Breast epithelium (tissue), 3 donors: ENCODE results near the gene ZNF582.

Experiments used
- POLR2A ChIP-seq: fragments of 450-650 bp; IDR thresholded peaks from one replicate; pipeline ENCODE4 v1.6.1; 2016; ENCODE audit warnings: antibody characterized with exemption, mild to moderate bottlenecking, moderate library complexity
- TF ChIP-seq, protein P1 (sequence below), 3 donors: fragments of 450-650 bp; IDR thresholded peaks; one replicate each; pipeline ENCODE4 v1.5.1; 2016 to 2017; ENCODE audit warnings: antibody characterized with exemption in 3 of 3, mild to moderate bottlenecking in 3 of 3, moderate library complexity in 3 of 3

DNA sequence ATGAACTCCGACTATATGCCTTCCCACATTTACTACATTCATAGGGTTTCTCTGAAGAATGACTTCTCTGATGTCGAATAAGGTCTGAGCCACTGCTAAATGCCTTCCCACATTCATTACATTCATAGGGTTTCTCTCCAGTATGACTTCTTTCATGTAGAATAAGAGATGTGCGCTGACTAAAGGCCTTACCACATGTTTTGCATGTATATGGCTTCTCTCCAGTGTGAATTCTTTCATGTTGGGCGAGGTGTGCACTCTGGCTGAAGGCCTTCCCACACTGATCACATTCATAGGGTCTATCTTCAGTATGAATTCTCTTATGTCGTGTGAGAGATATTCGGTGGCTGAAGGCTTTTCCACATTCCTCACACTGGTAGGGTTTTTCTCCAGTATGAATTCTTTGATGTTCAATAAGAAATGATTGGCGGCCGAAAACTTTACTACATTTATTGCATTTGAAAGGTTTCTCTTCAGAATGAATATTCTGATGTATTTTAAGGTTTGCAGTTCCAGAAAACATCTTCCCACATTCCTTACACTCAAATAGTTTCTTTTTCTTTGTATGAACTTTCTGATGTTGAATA, 48.0 kb upstream of the ZNF582 start:
- TF ChIP-seq, protein P1, sequence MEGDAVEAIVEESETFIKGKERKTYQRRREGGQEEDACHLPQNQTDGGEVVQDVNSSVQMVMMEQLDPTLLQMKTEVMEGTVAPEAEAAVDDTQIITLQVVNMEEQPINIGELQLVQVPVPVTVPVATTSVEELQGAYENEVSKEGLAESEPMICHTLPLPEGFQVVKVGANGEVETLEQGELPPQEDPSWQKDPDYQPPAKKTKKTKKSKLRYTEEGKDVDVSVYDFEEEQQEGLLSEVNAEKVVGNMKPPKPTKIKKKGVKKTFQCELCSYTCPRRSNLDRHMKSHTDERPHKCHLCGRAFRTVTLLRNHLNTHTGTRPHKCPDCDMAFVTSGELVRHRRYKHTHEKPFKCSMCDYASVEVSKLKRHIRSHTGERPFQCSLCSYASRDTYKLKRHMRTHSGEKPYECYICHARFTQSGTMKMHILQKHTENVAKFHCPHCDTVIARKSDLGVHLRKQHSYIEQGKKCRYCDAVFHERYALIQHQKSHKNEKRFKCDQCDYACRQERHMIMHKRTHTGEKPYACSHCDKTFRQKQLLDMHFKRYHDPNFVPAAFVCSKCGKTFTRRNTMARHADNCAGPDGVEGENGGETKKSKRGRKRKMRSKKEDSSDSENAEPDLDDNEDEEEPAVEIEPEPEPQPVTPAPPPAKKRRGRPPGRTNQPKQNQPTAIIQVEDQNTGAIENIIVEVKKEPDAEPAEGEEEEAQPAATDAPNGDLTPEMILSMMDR (IDR thresholded peaks at IDR 0.05): no peak
- TF ChIP-seq POLR2A: no peak
